Omental fat pad (tissue), 4 donors: ENCODE data around the gene ST8SIA5. TPM values are rescaled to one million over a fixed set of nuclear protein-coding genes. Genes with fewer than 3 reads are reported as not detected.

Experiments used
- ATAC-seq: fragments of 150-250 bp; one replicate; pipeline ENCODE4 v1.9.1; 2016; ENCODE audit warnings: mild to moderate bottlenecking, moderate library complexity; ENCODE audit not compliant: low FRiP score
- DNase-seq: peaks from one replicate; pipeline ENCODE4 v3.0.0-alpha.2; 2019; ENCODE audit warnings: low spot score
- CTCF ChIP-seq, 3 donors: fragments of 450-650 bp; IDR thresholded peaks; one replicate each; pipeline ENCODE4 v1.5.1; 2016 to 2017; ENCODE audit warnings: antibody characterized with exemption in 3 of 3, mild to moderate bottlenecking in 3 of 3, moderate library complexity in 2 of 3
- total RNA-seq, 4 donors: library from RNA; depleted of rRNA; stranded (reverse); fragments of >200 nt; gene quantifications; one replicate each; pipeline ENCODE4 v1.1.0, GENCODE V29; 2016

ST8SIA5 gene
- total RNA-seq, 4 donors from 2014 or later: 0.50 TPM; not detected in 3

- ATAC-seq (no peak), DNase-seq (no peak)
- TF ChIP-seq CTCF (IDR thresholded peaks at IDR 0.05): no peak
Observed at GRCh38 chr18:46676182-46676835, 80.5 kb downstream of the ST8SIA5 start.

- TF ChIP-seq CTCF (IDR thresholded peaks at IDR 0.05): no peak
- DNase-seq: no peak
- no peak for ATAC-seq
Observed at GRCh38 chr18:46675112-46675511, 81.7 kb downstream of the ST8SIA5 start.

- TF ChIP-seq CTCF (IDR thresholded peaks at IDR 0.05): no peak
- ATAC-seq (no peak), DNase-seq (no peak)
Observed at GRCh38 chr18:46672062-46672970, 84.5 kb downstream of the ST8SIA5 start.

- no peak for DNase-seq
- TF ChIP-seq CTCF (IDR thresholded peaks at IDR 0.05): no peak
- no peak for ATAC-seq
Observed at GRCh38 chr18:46668694-46669093, 88.2 kb downstream of the ST8SIA5 start.

GRCh38 chr18:46668135-46668534, 88.7 kb downstream of the ST8SIA5 start:
- no peak for TF ChIP-seq CTCF (IDR thresholded peaks at IDR 0.05)
- DNase-seq (no peak), ATAC-seq (no peak)

- DNase-seq: no peak
- no peak for ATAC-seq
- no peak for TF ChIP-seq CTCF (IDR thresholded peaks at IDR 0.05)
Observed at GRCh38 chr18:46663539-46663938, 93.3 kb downstream of the ST8SIA5 start.
